HuH-7.5 (cell line): ENCODE measurements around the gene SH3GL2.

Source experiments
- DNase-seq: peaks from one replicate; pipeline ENCODE4 v3.0.0; 2011; ENCODE audit warnings: low spot score

SH3GL2 gene

DNA sequence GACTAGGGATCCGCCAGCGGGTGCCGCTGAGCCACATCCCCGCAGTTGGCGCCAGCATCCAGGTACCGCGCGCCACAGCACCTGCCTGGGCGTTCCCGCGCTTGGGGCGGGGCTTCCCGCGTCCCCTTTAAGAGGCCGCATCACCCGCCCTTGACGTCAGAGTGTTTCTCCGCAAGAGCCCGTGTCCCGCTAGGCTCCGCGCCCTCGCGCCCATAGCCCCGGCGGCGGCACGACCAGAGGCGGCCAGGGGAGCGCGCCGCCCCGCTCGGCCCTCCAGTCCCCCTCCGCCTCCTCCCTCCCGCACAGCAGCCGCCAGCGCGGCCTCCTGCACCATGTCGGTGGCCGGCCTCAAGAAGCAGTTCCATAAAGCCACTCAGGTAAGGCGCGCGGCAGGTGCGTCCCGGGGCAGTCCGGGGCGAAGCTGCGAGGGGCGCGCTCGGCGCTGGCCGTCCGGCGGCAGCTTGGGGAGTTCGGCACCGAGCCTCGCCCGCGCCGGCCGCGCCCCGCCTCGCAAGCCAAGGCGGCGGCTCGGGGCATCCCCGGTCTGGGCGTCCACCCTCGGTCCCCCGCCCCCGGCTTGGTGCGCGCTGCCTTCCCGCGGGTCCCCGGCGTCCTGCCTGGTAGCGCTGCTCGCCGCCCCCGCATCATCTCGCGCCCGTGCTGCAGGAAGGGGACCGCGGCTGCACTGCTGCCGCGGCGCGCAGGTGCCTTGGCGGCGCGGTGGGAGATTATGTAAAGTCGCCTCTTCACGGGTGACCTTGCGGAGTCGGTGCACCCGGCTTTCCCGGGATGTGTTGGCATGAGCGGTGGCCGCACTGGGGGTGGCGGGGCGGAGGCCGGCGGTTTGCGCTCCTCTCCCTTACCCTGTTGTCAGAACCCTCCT lies at the start of gene SH3GL2:
SH3GL2 (plus strand) TSS at position 156 of the 883 bp plus-strand sequence.
- no peak for DNase-seq

DNA sequence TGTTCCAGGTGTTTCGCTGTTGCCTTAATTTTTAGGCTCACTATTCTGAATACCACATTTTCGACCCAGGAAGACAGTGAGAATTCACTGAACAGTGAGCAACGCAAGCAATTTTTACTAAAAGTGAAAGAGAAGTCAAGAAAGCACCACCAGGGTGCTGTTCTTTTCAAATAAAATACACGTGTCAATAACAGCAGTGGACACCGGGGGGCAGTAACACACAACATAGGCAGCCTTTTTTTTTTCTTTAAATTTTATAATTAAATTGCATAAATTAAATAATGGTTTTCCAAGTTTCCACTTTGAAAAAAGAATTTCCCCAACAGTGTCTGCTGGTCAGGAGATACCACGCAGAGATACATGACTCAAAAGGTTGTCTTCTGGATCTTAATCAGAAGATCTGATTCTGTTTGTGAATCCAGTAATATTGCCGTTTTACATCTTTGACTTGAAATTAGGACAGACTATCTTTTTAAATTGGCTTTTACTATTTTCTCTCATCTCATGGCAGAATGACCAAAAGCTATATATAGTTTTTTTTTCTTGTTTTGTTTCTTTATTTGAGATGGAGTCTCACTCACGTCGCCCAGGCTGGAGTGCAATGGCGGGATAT lies 47.1 kb upstream of the SH3GL2 start:
- no peak for DNase-seq

DNA sequence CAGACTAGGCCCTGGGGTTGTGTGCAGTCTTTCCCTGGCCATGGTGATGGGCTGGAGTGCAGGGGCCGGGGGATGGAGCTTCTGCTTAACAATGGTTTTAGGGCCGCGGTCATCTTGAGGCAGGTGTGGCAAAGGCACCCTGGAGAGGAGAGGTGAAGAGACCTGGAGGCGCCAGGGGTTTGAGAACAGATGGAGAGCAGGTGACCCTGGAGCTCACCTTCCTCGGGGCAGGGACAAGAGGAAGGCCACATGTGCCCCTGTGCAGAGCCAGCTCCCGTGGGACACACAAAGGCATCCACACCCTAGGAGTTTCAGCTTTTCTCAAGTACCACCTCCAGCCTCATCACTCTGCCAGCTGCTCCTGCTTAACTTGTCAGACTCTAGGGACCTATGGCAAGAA lies 46.4 kb upstream of the SH3GL2 start:
- no peak for DNase-seq

DNA sequence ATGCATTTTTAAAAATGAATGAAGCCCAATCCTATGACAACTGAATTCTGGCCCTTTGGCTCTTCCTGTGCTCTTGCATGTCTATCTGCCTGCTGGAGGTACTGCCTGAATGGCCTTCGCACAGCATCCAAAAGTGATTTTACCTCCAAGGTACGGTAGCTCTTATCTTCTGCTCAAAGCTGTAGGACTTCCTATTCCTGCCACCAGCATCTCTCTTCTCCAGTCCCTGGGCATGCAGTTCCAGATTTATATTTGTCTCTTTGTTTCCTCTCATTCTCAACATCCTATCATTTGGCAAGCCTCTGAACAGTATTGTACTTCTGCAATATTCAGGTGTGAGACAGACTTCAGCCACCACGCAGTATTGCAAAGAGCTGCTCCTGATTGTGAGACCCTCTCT lies 43.7 kb upstream of the SH3GL2 start:
- DNase-seq, result no peak

- DNase-seq, result no peak
Measured at GRCh38 chr9:17536027-17536426, 42.8 kb upstream of the SH3GL2 start.

GRCh38 chr9:17551023-17551422 lies 27.8 kb upstream of the SH3GL2 start:
- no peak for DNase-seq

DNA sequence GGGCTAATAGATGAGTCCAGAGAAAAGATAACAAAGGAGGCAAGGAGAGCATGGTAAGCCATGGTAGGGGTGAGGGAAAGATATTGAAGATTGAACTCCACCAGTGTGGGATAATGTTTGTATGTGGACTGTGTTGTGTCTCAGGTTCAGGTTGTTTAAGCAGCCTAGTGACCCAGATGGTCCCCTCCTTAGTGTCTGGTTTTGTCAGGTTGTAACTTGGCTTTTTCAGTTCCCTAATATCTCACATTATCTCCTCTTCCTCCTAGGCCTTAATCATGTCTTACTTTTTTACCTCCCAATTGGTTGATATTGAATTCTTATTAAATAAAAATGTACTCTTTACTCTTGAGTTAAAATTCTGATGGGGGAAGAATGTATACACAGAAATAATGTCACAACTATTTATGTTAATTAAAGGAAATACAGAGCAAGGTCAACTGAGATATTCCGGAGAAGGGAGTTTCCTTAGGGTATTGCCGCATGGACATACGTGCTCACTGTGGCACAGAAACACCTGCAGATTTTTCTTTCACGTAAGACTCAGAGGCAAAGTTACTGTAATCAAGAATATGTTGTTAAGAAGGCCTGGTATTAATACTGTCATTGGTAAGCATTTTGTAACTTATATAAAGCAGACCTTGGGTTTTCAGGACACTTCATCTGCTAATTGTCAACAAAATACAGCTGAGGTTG lies 23.4 kb upstream of the SH3GL2 start:
- DNase-seq, result no peak

DNA sequence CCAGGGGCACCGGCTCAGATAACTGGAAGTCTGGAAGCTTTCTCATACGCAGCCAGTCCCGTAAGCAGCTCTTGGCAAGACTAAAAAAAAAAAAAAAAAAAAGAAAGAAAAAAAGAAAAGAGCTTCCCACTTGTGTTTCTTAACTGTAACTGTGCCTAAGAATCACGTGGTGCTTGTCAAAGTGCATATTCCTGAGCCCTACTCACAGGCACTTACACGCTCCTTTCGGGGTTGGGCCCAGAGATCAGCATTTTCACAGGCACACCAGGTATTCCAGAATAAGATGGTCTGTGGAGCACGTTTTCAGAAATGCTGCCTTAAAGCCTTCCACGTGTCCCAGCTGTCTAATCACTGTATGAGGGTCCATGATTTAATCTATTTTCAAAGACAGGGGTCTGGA lies 22.6 kb upstream of the SH3GL2 start:
- no peak for DNase-seq

DNA sequence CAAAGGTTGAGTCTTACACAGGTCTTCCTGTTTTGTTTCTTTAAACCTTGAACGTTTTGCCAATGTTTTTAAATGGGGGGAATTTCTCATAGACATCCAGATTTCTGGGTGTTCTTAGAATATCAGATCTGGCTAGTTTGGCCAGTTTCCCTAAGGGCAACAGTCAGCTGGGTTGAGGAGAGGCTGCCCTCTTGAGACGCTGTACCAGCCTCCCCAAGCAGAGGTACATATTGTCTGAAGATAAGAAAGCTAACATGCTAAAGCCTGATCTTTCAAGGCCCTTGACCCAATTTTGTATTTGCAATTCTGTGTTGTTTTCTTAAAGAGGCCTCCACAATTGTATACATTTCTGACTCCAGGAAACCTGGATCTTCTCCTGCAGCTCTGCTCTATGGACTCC lies 21.9 kb upstream of the SH3GL2 start:
- no peak for DNase-seq

DNA sequence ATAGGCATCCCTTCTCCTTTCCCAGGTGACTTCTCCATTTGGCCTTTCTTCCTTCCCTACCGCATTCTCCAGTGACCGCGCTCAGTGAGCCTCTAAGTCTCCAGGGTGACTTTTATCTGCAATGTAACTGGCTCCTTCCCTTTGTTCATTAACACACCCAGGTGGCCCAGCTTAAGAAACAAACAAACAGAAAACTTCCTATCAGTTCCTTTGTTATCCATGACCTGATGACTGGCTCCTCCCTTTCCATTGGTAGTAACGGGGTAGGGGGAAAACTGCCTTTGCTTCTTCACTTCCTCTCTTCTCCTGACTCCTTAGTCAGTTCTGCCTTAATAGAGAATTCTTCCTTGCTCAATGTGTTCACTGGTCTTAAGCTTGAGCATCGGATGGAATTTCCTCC lies 7.0 kb upstream of the SH3GL2 start:
- no peak for DNase-seq

- no peak for DNase-seq
Measured at GRCh38 chr9:17574342-17574741, 4.5 kb upstream of the SH3GL2 start.

GRCh38 chr9:17578577-17578910 lies 322 bp upstream of the SH3GL2 start:
- DNase-seq, result no peak

DNA sequence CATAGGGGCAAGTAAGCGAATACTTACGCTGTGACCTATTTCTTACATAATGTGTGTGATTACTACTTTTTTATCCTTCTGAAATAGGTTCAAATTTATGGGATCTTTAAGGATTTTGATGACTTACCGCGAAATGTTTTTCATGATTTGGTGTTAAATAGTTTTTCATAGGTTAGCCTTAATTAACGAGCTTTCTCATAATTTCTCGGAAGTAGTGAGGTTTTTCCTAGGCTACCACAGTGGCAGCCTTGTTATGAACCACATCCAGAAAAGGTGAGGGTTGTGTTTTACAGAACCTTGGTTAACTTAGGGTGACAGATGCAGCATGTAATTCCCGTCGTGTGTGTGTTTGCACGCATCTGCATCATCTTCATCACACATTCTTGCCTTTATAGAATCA lies 1.3 kb downstream of the SH3GL2 start:
- no peak for DNase-seq

GRCh38 chr9:17587113-17587512 lies 8.2 kb downstream of the SH3GL2 start:
- DNase-seq, result no peak

DNA sequence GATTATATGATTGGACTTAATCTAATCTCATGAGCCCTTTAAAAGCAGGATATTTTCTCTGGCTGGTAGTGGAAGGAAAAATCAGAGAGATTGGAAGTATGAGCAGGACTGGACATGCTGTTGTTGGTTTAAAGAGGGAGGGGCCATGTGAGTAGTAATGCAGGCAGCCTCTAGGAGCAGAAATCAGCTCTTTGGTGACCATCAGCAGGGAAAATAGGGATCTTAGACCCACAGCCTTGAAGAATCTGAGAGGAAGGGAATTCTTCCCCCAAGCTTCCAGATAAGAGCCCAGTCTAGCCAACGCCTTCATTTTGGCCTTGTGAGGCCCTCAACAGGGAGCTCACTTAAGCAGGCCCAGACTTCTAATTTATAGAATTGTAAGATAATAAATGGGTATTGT lies 9.5 kb downstream of the SH3GL2 start:
- no peak for DNase-seq

DNA sequence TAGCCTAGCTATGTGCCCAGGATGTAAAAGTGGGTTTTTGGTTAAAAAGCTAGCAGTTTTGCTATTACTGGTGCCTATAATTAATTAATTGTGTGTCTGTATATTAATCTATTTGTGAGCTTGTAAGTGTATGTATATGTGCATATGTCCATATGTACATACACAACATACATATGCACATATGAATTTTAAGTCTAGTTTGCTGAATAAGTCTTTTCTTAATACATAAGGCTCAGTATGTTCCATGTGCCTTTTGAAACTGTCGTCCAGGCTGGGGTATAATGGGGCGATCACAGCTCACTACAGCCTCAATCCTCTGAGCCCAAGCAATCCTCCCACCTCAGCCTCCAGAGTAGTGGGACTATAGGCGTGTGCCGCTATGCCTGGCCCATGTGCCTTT lies 10.1 kb downstream of the SH3GL2 start:
- DNase-seq, result no peak

- no peak for DNase-seq
Measured at GRCh38 chr9:17589771-17590170, 10.9 kb downstream of the SH3GL2 start.

DNA sequence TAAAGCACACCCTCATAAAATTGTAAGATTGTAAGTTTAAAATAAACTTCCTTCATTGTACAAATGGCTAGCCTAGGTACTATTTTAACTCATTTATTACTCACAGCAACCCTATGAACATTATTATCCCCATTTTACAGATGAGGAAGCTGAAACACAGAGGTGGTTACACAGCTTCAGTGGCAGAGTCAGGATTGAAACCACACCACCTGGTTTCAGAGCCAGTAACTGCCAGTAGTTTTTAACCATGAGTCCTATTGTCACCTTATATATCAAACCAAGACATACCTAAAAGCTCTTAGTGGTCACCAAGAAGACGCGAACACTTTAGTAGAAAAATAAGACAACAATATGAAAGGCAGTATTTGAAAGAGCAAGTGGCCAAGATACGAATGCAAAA lies 16.1 kb downstream of the SH3GL2 start:
- no peak for DNase-seq

- no peak for DNase-seq
Measured at GRCh38 chr9:17597977-17598376, 19.1 kb downstream of the SH3GL2 start.

DNA sequence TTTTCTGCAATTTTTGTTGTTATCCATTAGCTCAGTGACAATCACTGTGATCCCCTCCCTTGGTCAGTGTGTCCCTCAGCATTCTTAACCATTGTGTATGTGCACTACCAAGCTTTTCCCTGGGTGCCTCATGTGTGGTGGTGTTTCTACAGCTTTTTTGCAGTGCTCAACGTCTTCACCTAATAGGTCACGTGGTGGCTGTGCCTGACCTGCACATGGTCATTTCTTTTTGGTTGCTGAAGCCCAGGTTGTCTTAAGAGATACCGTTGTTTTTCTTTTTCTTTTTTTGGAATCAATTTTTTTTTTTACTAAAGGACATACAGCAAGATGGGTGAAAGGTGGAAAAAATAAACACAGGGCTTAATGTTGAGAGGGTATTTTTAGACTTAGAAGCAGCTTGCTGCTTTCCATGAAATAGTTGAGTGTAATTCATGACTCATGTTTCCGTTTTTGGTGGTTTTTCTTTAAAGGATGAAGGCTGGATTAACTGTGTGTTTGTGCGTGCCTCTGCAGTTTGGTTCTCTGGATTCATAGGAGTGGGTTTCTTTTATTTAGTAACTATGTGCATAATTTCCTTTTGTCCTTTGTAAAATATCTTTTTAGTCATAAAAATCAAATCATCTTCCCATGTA lies 22.2 kb downstream of the SH3GL2 start:
- no peak for DNase-seq

DNA sequence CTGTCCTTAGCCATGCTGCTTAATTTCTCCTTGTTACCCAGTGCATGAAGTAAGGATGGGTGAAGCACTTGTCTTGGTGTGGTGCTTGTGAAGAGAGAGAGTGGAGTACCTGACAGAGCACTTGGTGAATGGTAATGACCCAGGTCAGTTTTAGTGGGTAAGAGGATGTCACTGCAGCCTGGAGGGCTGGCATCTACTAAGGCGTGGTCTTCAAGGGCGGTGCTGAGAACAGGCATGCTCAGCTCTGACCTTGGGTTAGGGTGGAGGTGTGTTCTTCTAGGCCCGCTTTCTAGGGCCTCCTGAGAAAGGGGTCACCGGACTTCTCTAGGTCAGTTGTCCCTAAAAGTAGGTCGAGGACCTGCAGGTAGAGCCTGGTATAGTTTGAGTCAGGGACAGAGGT lies 25.7 kb downstream of the SH3GL2 start:
- no peak for DNase-seq

DNA sequence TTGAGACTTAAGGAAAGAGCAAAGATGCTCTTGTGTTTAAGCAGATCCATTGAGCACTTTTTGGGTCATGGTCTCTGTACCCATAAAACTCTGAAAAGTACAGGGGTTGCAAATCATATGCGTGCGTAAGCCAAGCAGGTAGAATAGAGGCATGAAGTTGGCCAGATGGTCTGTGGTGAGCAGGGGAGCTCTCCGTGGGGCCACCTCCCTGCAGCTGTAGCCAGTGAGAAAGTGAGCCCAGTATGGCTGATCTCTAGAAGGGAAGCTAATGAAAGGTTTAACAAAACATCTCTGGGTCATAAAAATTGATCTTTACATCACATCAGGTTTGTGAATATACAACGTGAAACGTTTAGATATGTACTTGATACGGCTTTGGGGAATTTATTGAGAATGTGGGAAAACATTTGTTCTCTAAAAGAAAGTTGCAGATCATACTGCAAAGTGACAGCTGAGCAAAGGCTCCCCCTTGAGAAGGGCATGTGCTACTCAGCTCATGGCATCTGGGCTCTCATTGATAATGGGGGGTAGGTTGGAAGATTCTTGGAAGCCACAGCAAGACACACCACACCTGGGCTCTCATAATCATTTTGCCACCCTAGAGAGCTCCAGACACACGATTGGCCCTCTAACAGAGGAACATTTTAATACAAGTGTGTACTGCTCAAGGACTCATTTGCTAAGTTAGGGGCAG lies 30.6 kb downstream of the SH3GL2 start:
- no peak for DNase-seq
